ES-I3 (cell line): Measurements from ENCODE around the gene VWA8.
"Not testable (repeated sequence)": the region's sequence is repeated elsewhere in the genome, so short reads cannot be mapped to it uniquely, and the experiment has no call there.

Experiments
- H3K36me3 ChIP-seq: 2 replicates; pipeline ENCODE4 v1.6.1; 2013; ENCODE audit warnings: mild to moderate bottlenecking, low read length, control low read depth, moderate library complexity; ENCODE audit not compliant: insufficient read depth
- H3K4me1 ChIP-seq: 2 replicates; pipeline ENCODE4 v1.6.1; 2013; ENCODE audit warnings: mild to moderate bottlenecking, control low read depth, low read length; ENCODE audit not compliant: insufficient read depth
- H3K9ac ChIP-seq: 2 replicates; pipeline ENCODE4 v1.6.1; 2013; ENCODE audit warnings: low read depth, mild to moderate bottlenecking, low read length, moderate library complexity
- H3K9me3 ChIP-seq: 2 replicates; pipeline ENCODE4 v1.6.1; 2013; ENCODE audit warnings: mild to moderate bottlenecking, low read length, moderate library complexity; ENCODE audit not compliant: control insufficient read depth, insufficient read depth

Gene VWA8

GRCh38 chr13:41765813-41766212, 195.1 kb downstream of the VWA8 start:
- Histone ChIP-seq H3K9ac (no peak overlapping the region), H3K9me3 (no peaks in the 10 kb centered on the region), H3K36me3 (no peaks in the 10 kb centered on the region), H3K4me1 (no peaks in the 10 kb centered on the region; the same call in 1 of the 2 replicates)

GRCh38 chr13:41765020-41765419, 195.9 kb downstream of the VWA8 start:
- no peaks in the 10 kb centered on the region for H3K36me3 ChIP-seq
- no peak overlapping the region for H3K9ac ChIP-seq
- H3K4me1 ChIP-seq: no peaks in the 10 kb centered on the region; the same call in 1 of the 2 replicates
- H3K9me3 ChIP-seq: no peaks in the 10 kb centered on the region

GRCh38 chr13:41764558-41764957, 196.4 kb downstream of the VWA8 start:
- Histone ChIP-seq H3K9me3 (no peaks in the 10 kb centered on the region), H3K36me3 (no peaks in the 10 kb centered on the region), H3K4me1 (no peaks in the 10 kb centered on the region; the same call in 1 of the 2 replicates), H3K9ac (no peak overlapping the region)

GRCh38 chr13:41763782-41764181, 197.1 kb downstream of the VWA8 start:
- no peak overlapping the region for H3K9ac ChIP-seq
- H3K9me3 ChIP-seq: no peaks in the 10 kb centered on the region
- H3K4me1 ChIP-seq: no peaks in the 10 kb centered on the region; the same call in 1 of the 2 replicates
- H3K36me3 ChIP-seq: no peaks in the 10 kb centered on the region

GRCh38 chr13:41762796-41763195, 198.1 kb downstream of the VWA8 start:
- no peaks in the 10 kb centered on the region for H3K36me3 ChIP-seq

GRCh38 chr13:41756198-41756880, 204.6 kb downstream of the VWA8 start:
- Histone ChIP-seq H3K36me3 (no peaks in the 10 kb centered on the region; the same call in 1 of the 2 replicates), H3K9me3 (no peaks in the 10 kb centered on the region), H3K4me1 (no peaks in the 10 kb centered on the region), H3K9ac (no peak overlapping the region)

More at GRCh38 chr13:41762796-41763195, 198.1 kb downstream of the VWA8 start:
- Histone ChIP-seq H3K9ac (no peak overlapping the region), H3K4me1 (no peaks in the 10 kb centered on the region; the same call in 1 of the 2 replicates), H3K9me3 (no peaks in the 10 kb centered on the region)

- no peak overlapping the region for H3K9ac ChIP-seq
- no peaks in the 10 kb centered on the region; the same call in 1 of the 2 replicates for H3K36me3 ChIP-seq
- H3K9me3 ChIP-seq: no peaks in the 10 kb centered on the region
Measured at GRCh38 chr13:41751734-41752445, 209.0 kb downstream of the VWA8 start.

GRCh38 chr13:41751277-41751676, 209.6 kb downstream of the VWA8 start:
- no peaks in the 10 kb centered on the region for H3K9me3 ChIP-seq
- no peaks in the 10 kb centered on the region; the same call in 1 of the 2 replicates for H3K36me3 ChIP-seq
- H3K9ac ChIP-seq: no peak overlapping the region
- no peaks in the 10 kb centered on the region for H3K4me1 ChIP-seq

More at GRCh38 chr13:41751734-41752445, 209.0 kb downstream of the VWA8 start:
- no peaks in the 10 kb centered on the region for H3K4me1 ChIP-seq

GRCh38 chr13:41746259-41746658, 214.7 kb downstream of the VWA8 start:
- Histone ChIP-seq H3K4me1 (no peaks in the 10 kb centered on the region), H3K9me3 (no peaks in the 10 kb centered on the region), H3K9ac (no peak overlapping the region), H3K36me3 (no peaks in the 10 kb centered on the region)

- H3K9me3 ChIP-seq, H3K4me1 ChIP-seq: not testable (repeated sequence)
Measured at GRCh38 chr13:41745496-41745895, 215.4 kb downstream of the VWA8 start.

GRCh38 chr13:41742917-41743552, 217.9 kb downstream of the VWA8 start:
- Histone ChIP-seq H3K36me3 (no peaks in the 10 kb centered on the region), H3K4me1 (no peaks in the 10 kb centered on the region)

More at GRCh38 chr13:41745496-41745895, 215.4 kb downstream of the VWA8 start:
- not testable (repeated sequence) for H3K9ac ChIP-seq, H3K36me3 ChIP-seq

GRCh38 chr13:41740479-41740878, 220.4 kb downstream of the VWA8 start:
- Histone ChIP-seq H3K9ac (no peak overlapping the region), H3K4me1 (no peaks in the 10 kb centered on the region), H3K9me3 (no peaks in the 10 kb centered on the region), H3K36me3 (no peaks in the 10 kb centered on the region)

More at GRCh38 chr13:41742917-41743552, 217.9 kb downstream of the VWA8 start:
- H3K9me3 ChIP-seq: no peaks in the 10 kb centered on the region
- no peak overlapping the region for H3K9ac ChIP-seq

- no peaks in the 10 kb centered on the region for H3K9me3 ChIP-seq
- H3K36me3 ChIP-seq: no peaks in the 10 kb centered on the region
- H3K9ac ChIP-seq: no peak overlapping the region
- H3K4me1 ChIP-seq: no peaks in the 10 kb centered on the region
Measured at GRCh38 chr13:41722684-41723535, 238.0 kb downstream of the VWA8 start.
